HepG2 (cell line): ENCODE results near the gene UAP1L1. TPM values are rescaled to one million over a fixed set of nuclear protein-coding genes. Genes with fewer than 3 reads are reported as not detected.

Experiments
- BCL3 ChIP-seq: sonication (generic); formaldehyde crosslinking; IDR thresholded peaks from 2 replicates; pipeline ENCODE4 v1.5.1; 2020; ENCODE audit warnings: mild to moderate bottlenecking, missing genetic modification reagents, moderate library complexity
- GMEB2 ChIP-seq: IDR thresholded peaks from 2 replicates; pipeline ENCODE4 v1.6.1; 2016; ENCODE audit warnings: missing biosample characterization, missing genetic modification reagents, low read depth
- GTF3A ChIP-seq: sonication (generic); formaldehyde crosslinking; conservative IDR thresholded peaks from 2 replicates; pipeline ENCODE4 v1.4.0; 2020; ENCODE audit warnings: mild to moderate bottlenecking, missing genetic modification reagents
- IRX3 ChIP-seq: sonication (generic); formaldehyde crosslinking; IDR thresholded peaks from 2 replicates; pipeline ENCODE4 v1.8.1; 2023; ENCODE audit warnings: mild to moderate bottlenecking, low read depth, missing genetic modification reagents, borderline replicate concordance
- MED1 ChIP-seq: sonication (generic); formaldehyde crosslinking; IDR thresholded peaks from 2 replicates; pipeline ENCODE4 v1.4.0; 2020; ENCODE audit warnings: missing genetic modification reagents
- NFIC ChIP-seq: IDR thresholded peaks from 2 replicates; pipeline ENCODE4 v1.6.1; 2012; ENCODE audit warnings: mild to moderate bottlenecking, low read length, inconsistent platforms
- NFKBIZ ChIP-seq: IDR thresholded peaks from 2 replicates; pipeline ENCODE4 v1.6.1; 2018; ENCODE audit warnings: missing genetic modification reagents, missing compliant biosample characterization
- PHF20 ChIP-seq: sonication (generic); formaldehyde crosslinking; IDR thresholded peaks from 2 replicates; pipeline ENCODE4 v1.5.0; 2020; ENCODE audit warnings: mild to moderate bottlenecking, missing genetic modification reagents
- RARG ChIP-seq: sonication (generic); formaldehyde crosslinking; IDR thresholded peaks from 2 replicates; pipeline ENCODE4 v1.4.0; 2020; ENCODE audit warnings: low read depth, mild to moderate bottlenecking, missing genetic modification reagents
- REPIN1 ChIP-seq: sonication (generic); formaldehyde crosslinking; IDR thresholded peaks from 2 replicates; pipeline ENCODE4 v1.8.0; 2022; ENCODE audit warnings: missing genetic modification reagents, low read depth, mild to moderate bottlenecking, borderline replicate concordance
- RFX5 ChIP-seq: IDR thresholded peaks from 2 replicates; pipeline ENCODE4 v1.6.1; 2011; ENCODE audit warnings: low read depth, low read length, improper control_type of control experiment
- SOX6 ChIP-seq, 2 experiments: fragments of 450-650 bp in 1 of 2; sonication (generic) in 1 of 2; formaldehyde crosslinking in 1 of 2; IDR thresholded peaks; 2 replicates each; pipeline versions ENCODE4 v1.4.0 to v1.6.1; 2017 to 2020; ENCODE audit warnings: antibody characterized with exemption in 1 of 2, mild to moderate bottlenecking in 1 of 2, missing genetic modification reagents in 1 of 2
- TARDBP ChIP-seq: sonication (generic); formaldehyde crosslinking; IDR thresholded peaks from 2 replicates; pipeline ENCODE4 v1.8.0; 2022; ENCODE audit warnings: mild to moderate bottlenecking, missing genetic modification reagents
- THAP8 ChIP-seq: sonication (generic); formaldehyde crosslinking; IDR thresholded peaks from 2 replicates; pipeline ENCODE4 v1.5.1; 2020; ENCODE audit warnings: missing genetic modification reagents, mild to moderate bottlenecking, borderline replicate concordance
- ZBTB38 ChIP-seq: sonication (generic); formaldehyde crosslinking; IDR thresholded peaks from 2 replicates; pipeline ENCODE4 v1.5.1; 2020; ENCODE audit warnings: mild to moderate bottlenecking, missing genetic modification reagents
- ZNF180 ChIP-seq: sonication (generic); formaldehyde crosslinking; IDR thresholded peaks from 2 replicates; pipeline ENCODE4 v1.4.0; 2020; ENCODE audit warnings: low read depth, missing genetic modification reagents, borderline replicate concordance
- ZNF274 ChIP-seq: sonication (generic); formaldehyde crosslinking; IDR thresholded peaks from 2 replicates; pipeline ENCODE4 v1.5.1; 2020; ENCODE audit warnings: mild to moderate bottlenecking, missing genetic modification reagents
- ZNF280B ChIP-seq: sonication (generic); formaldehyde crosslinking; IDR thresholded peaks from 2 replicates; pipeline ENCODE4 v1.5.0; 2020; ENCODE audit warnings: missing genetic modification reagents, mild to moderate bottlenecking, borderline replicate concordance
- ZNF512B ChIP-seq: sonication (generic); formaldehyde crosslinking; IDR thresholded peaks from 2 replicates; pipeline ENCODE4 v1.5.1; 2020; ENCODE audit warnings: missing genetic modification reagents, mild to moderate bottlenecking, borderline replicate concordance
- ZNF616 ChIP-seq: sonication (generic); formaldehyde crosslinking; IDR thresholded peaks from 2 replicates; pipeline ENCODE4 v1.5.0; 2020; ENCODE audit warnings: low read depth, mild to moderate bottlenecking, missing genetic modification reagents
- polyA plus RNA-seq, 8 experiments: library from polyadenylated mRNA; depleted of rRNA in 3 of 8; stranded (reverse) in 7 of 8; unstranded in 1 of 8; fragments of >200 nt; fragmentation: Illumina TruSeq in 4 of 8; extraction: Trizol in 4 of 8; gene quantifications; 2 replicates each; pipeline versions ENCODE4 v1.2.1 to v1.2.3, GENCODE V29; 2011 to 2016; ENCODE audit warnings: low read depth in 4 of 8, missing spikeins in 1 of 8, mixed read lengths in 1 of 8; ENCODE audit not compliant: insufficient read depth in 1 of 8
- total RNA-seq, 5 experiments: library from RNA; depleted of rRNA; stranded (reverse); fragments of >200 nt; fragmentation: Illumina TruSeq; extraction: Trizol; gene quantifications; 2 replicates each; pipeline ENCODE4 v1.2.3, GENCODE V29; 2016; ENCODE audit warnings: low read depth in 1 of 5

The UAP1L1 gene
- total and polyA plus RNA-seq, 2 of the 13 experiments (the other 11 are each of a cell fraction or from before 2014, with no cell fraction given) = 5.4 to 6.4 TPM

- TF ChIP-seq ZNF512B (CRISPR knock-in tag) (no peak), PHF20 (no peak), MED1 (CRISPR knock-in tag) (peak; percentile 36; the same call in 1 of the 2 replicates), RARG (CRISPR knock-in tag) (no peak), BCL3 (CRISPR knock-in tag) (no peak), ZNF180 (CRISPR knock-in tag) (no peak), TARDBP (CRISPR knock-in tag) (peak; percentile 47; the same call in 1 of the 2 replicates), ZNF616 (CRISPR knock-in tag) (no peak), NFKBIZ (no peak), ZNF274 (CRISPR knock-in tag) (no peak), ZBTB38 (CRISPR knock-in tag) (peak; percentile 12; the same call in 1 of the 2 replicates), GTF3A (CRISPR knock-in tag) (no peak), ZNF280B (CRISPR knock-in tag) (no peak), THAP8 (no peak), NFIC (no peak), SOX6 (IDR thresholded peaks at IDR 0.05) (no peak), SOX6 (CRISPR knock-in tag; IDR thresholded peaks at IDR 0.05) (peak; percentile 45; the same call in 1 of the 2 replicates), REPIN1 (CRISPR knock-in tag) (no peak), RFX5 (no peak), IRX3 (CRISPR knock-in tag) (no peak), GMEB2 (CRISPR knock-in tag) (no peak)
These were observed 33.8 kb downstream of the UAP1L1 start (continued) for GRCh38 chr9:137110911-137111787.
